HG02970 (cell line): ENCODE results near the gene CEP112.

Experiments
- ATAC-seq: cut with Tn5 transposase; IDR thresholded peaks from one replicate; pipeline ENCODE4 v1.9.1; 2021; ENCODE audit warnings: mild to moderate bottlenecking, moderate library complexity, moderate number of reproducible peaks; ENCODE audit not compliant: unreplicated experiment, low FRiP score

CEP112 gene

GRCh38 chr17:66211047-66211810, 19.3 kb upstream of the CEP112 start:
- ATAC-seq = no peak

- no peak for ATAC-seq
Observed at GRCh38 chr17:66210208-66210574, 18.3 kb upstream of the CEP112 start.

GRCh38 chr17:66207936-66208335, 16.0 kb upstream of the CEP112 start:
- no peak for ATAC-seq

- no peak for ATAC-seq
Observed at GRCh38 chr17:66203274-66204015, 11.5 kb upstream of the CEP112 start.

- ATAC-seq = no peak
Observed at GRCh38 chr17:66200685-66201092, 8.8 kb upstream of the CEP112 start.

- no peak for ATAC-seq
Observed at GRCh38 chr17:66198242-66198641, 6.3 kb upstream of the CEP112 start.

GRCh38 chr17:66192378-66192687, 400 bp upstream of the CEP112 start:
- no peak for ATAC-seq

- ATAC-seq = no peak
Observed at GRCh38 chr17:66190738-66191592, 968 bp downstream of the CEP112 start.

- no peak for ATAC-seq
Observed at GRCh38 chr17:66187718-66188117, 4.2 kb downstream of the CEP112 start.

- ATAC-seq = no peak
Observed at GRCh38 chr17:66185862-66186261, 6.1 kb downstream of the CEP112 start.

GRCh38 chr17:66184392-66184791, 7.5 kb downstream of the CEP112 start:
- no peak for ATAC-seq

- no peak for ATAC-seq
Observed at GRCh38 chr17:66183529-66183928, 8.4 kb downstream of the CEP112 start.

GRCh38 chr17:66178642-66179041, 13.3 kb downstream of the CEP112 start:
- no peak for ATAC-seq

- ATAC-seq = no peak
Observed at GRCh38 chr17:66177048-66177447, 14.9 kb downstream of the CEP112 start.

GRCh38 chr17:66175892-66176291, 16.0 kb downstream of the CEP112 start:
- no peak for ATAC-seq

GRCh38 chr17:66172691-66173223, 19.2 kb downstream of the CEP112 start:
- ATAC-seq = no peak

GRCh38 chr17:66172144-66172543, 19.8 kb downstream of the CEP112 start:
- ATAC-seq = no peak

GRCh38 chr17:66171692-66172091, 20.2 kb downstream of the CEP112 start:
- ATAC-seq = no peak

- no peak for ATAC-seq
Observed at GRCh38 chr17:66171172-66171571, 20.8 kb downstream of the CEP112 start.

GRCh38 chr17:66169839-66170238, 22.1 kb downstream of the CEP112 start:
- ATAC-seq = no peak
